IMR-90 (cell line): ENCODE results near the gene ACY1. TPM values are rescaled to one million over a fixed set of nuclear protein-coding genes. Genes with fewer than 3 reads are reported as not detected.

Experiments used
- ATAC-seq: fragments of 200-7000 bp; cut with Tn5 transposase; 2 replicates; pipeline ENCODE4 v1.9.1; 2020; ENCODE audit warnings: low read depth, mild to moderate bottlenecking, moderate library complexity
- BruUV-seq: library from RNA; stranded (reverse); fragments of 400-500 nt; replicated peaks from 2 replicates; lab custom pipeline; 2021; lab: Mats Ljungman, UMichigan
- CTCF ChIA-PET: fragments of 300-600 bp; formaldehyde crosslinking; extraction: SDS; loops from one replicate; lab custom pipeline; 2021; ENCODE audit warnings: antibody characterized with exemption; lab: Yijun Ruan, JAX
- POLR2A ChIA-PET: fragments of 300-600 bp; sonication (Branson Sonifier 250); formaldehyde crosslinking; loops from one replicate; lab custom pipeline; 2022; ENCODE audit warnings: antibody characterized with exemption; ENCODE audit not compliant: unreplicated experiment; lab: Charles Lee
- DNase-seq: peaks from one replicate; pipeline ENCODE4 v3.0.0; 2013
- H2AFZ ChIP-seq: replicated peaks from 2 replicates; pipeline ENCODE3; 2013; ENCODE audit warnings: low read length, mild to moderate bottlenecking; ENCODE audit not compliant: poor library complexity
- H2AK5ac ChIP-seq: 2 replicates; pipeline ENCODE4 v1.6.1; 2013; ENCODE audit warnings: low read depth, low read length, inconsistent platforms
- H2AK9ac ChIP-seq: replicated peaks from 2 replicates; pipeline ENCODE3; 2013; ENCODE audit warnings: mild to moderate bottlenecking, low read depth, low read length, moderate library complexity; ENCODE audit not compliant: poor library complexity
- H2BK120ac ChIP-seq: 2 replicates; pipeline ENCODE4 v1.6.1; 2013; ENCODE audit warnings: low read depth, low read length, inconsistent platforms
- H2BK15ac ChIP-seq: 3 replicates; pipeline ENCODE4 v1.6.1; 2013; ENCODE audit warnings: low read depth, low read length, inconsistent platforms
- H2BK20ac ChIP-seq: 2 replicates; pipeline ENCODE4 v1.6.1; 2013; ENCODE audit warnings: low read depth, mild to moderate bottlenecking, inconsistent platforms, low read length, moderate library complexity
- H2BK5ac ChIP-seq: 2 replicates; pipeline ENCODE4 v1.6.1; 2013; ENCODE audit warnings: mild to moderate bottlenecking, low read depth, low read length, inconsistent platforms; ENCODE audit not compliant: poor library complexity, severe bottlenecking
- H3K14ac ChIP-seq: replicated peaks from 2 replicates; pipeline ENCODE4 v1.6.1; 2013; ENCODE audit warnings: low read depth, low read length, inconsistent platforms
- H3K18ac ChIP-seq: 2 replicates; pipeline ENCODE4 v1.6.1; 2013; ENCODE audit warnings: low read depth, low read length, control low read depth
- H3K23ac ChIP-seq: 2 replicates; pipeline ENCODE4 v1.6.1; 2013; ENCODE audit warnings: low read depth, low read length, inconsistent platforms
- H3K27ac ChIP-seq: 2 replicates; pipeline ENCODE4 v1.5.1; 2013; ENCODE audit warnings: mild to moderate bottlenecking, control low read depth, low read length; ENCODE audit not compliant: insufficient read depth
- H3K27me3 ChIP-seq: 2 replicates; pipeline ENCODE4 v1.6.1; 2013; ENCODE audit warnings: low read length; ENCODE audit not compliant: control insufficient read depth, insufficient read depth
- H3K36me3 ChIP-seq: 2 replicates; pipeline ENCODE4 v1.6.1; 2013; ENCODE audit warnings: low read length, mixed read lengths; ENCODE audit not compliant: control insufficient read depth, insufficient read depth
- H3K4ac ChIP-seq: 2 replicates; pipeline ENCODE4 v1.6.1; 2013; ENCODE audit warnings: low read depth, low read length, inconsistent platforms
- H3K4me1 ChIP-seq: 2 replicates; pipeline ENCODE4 v1.6.1; 2013; ENCODE audit warnings: low read length, mixed read lengths; ENCODE audit not compliant: control insufficient read depth, insufficient read depth
- H3K4me2 ChIP-seq: 2 replicates; pipeline ENCODE4 v1.6.1; 2013; ENCODE audit warnings: low read depth, mild to moderate bottlenecking, control low read depth, low read length, moderate library complexity
- H3K4me3 ChIP-seq: 2 replicates; pipeline ENCODE4 v1.5.1; 2013; ENCODE audit warnings: low read depth, mild to moderate bottlenecking, control low read depth, low read length, moderate library complexity; ENCODE audit not compliant: insufficient read depth
- H3K56ac ChIP-seq: 2 replicates; pipeline ENCODE4 v1.6.1; 2013; ENCODE audit warnings: low read length, inconsistent platforms; ENCODE audit not compliant: insufficient read depth; ENCODE audit errors: extremely low read depth
- H3K79me1 ChIP-seq, 2 experiments: 2 replicates each; pipeline ENCODE4 v1.6.1; 2013; ENCODE audit warnings: low read length in 2 of 2, inconsistent platforms in 1 of 2, low read depth in 1 of 2
- H3K9ac ChIP-seq: 2 replicates; pipeline ENCODE4 v1.6.1; 2013; ENCODE audit warnings: low read depth, low read length, control low read depth
- H3K9me1 ChIP-seq: 2 replicates; pipeline ENCODE4 v1.6.1; 2013; ENCODE audit warnings: low read length, inconsistent platforms; ENCODE audit not compliant: insufficient read depth
- H3K9me3 ChIP-seq: 2 replicates; pipeline ENCODE4 v1.6.1; 2013; ENCODE audit warnings: low read length; ENCODE audit not compliant: control insufficient read depth, insufficient read depth
- H4K20me1 ChIP-seq: 2 replicates; pipeline ENCODE4 v1.6.1; 2013; ENCODE audit warnings: low read length, inconsistent platforms; ENCODE audit not compliant: insufficient read depth
- H4K5ac ChIP-seq: 2 replicates; pipeline ENCODE4 v1.6.1; 2013; ENCODE audit warnings: mild to moderate bottlenecking, low read depth, low read length, control low read depth
- H4K8ac ChIP-seq, 2 experiments: 2 replicates each; pipeline ENCODE4 v1.6.1; 2013; ENCODE audit warnings: low read depth in 2 of 2, low read length in 2 of 2, control low read depth in 1 of 2, inconsistent platforms in 1 of 2
- H4K91ac ChIP-seq: 2 replicates; pipeline ENCODE4 v1.6.1; 2013; ENCODE audit warnings: low read depth, low read length, inconsistent platforms; ENCODE audit not compliant: insufficient read depth
- CTCF ChIP-seq: conservative IDR thresholded peaks from 2 replicates; pipeline ENCODE4 v1.5.1; 2012; ENCODE audit warnings: mild to moderate bottlenecking, low read depth, low read length, improper control_type of control experiment
- MAZ ChIP-seq: IDR thresholded peaks from 2 replicates; pipeline ENCODE4 v1.6.1; 2012; ENCODE audit warnings: low read depth, mild to moderate bottlenecking, low read length, improper control_type of control experiment, moderate library complexity, borderline replicate concordance
- USF2 ChIP-seq: fragments of 150-350 bp; IDR thresholded peaks from 2 replicates; pipeline ENCODE4 v1.6.1; 2017; ENCODE audit warnings: mild to moderate bottlenecking, antibody characterized with exemption, low read length, low read depth
- WGBS, 2 experiments: methylation state at CpG; one replicate each; pipeline versions ENCODE4 v1.1.5 to v1.1.7; 2013; ENCODE audit warnings: missing lambda C conversion rate in 2 of 2; ENCODE audit not compliant: insufficient read length in 1 of 2; ENCODE audit errors: extremely low coverage in 2 of 2; 5-methylcytosine and 5-hydroxymethylcytosine counted together
- dilution Hi-C: fragments of 300-500 bp; cut with HindIII; formaldehyde crosslinking; loops from one replicate; pipeline ENCODE4 v1.14.3; 2018; ENCODE audit warnings: low sequenced_read_pairs; ENCODE audit not compliant: unreplicated experiment
- in situ Hi-C: fragments of 300-500 bp; cut with MboI; formaldehyde crosslinking; loops from 3 replicates; pipeline ENCODE4 v1.14.3; 2019; ENCODE audit warnings: low sequenced_read_pairs, inconsistent platforms, mixed read lengths
- intact Hi-C: fragments of 100-400 bp; cut with micrococcal nuclease; formaldehyde crosslinking; loops from 2 replicates; pipeline ENCODE4 v1.10.0; 2022
- polyA plus RNA-seq, 3 experiments: library from polyadenylated mRNA; depleted of rRNA; stranded (reverse); fragments of >200 nt; gene quantifications; 2 replicates each; pipeline ENCODE4 v1.2.3, GENCODE V29; 2012; ENCODE audit warnings: low replicate concordance in 1 of 3
- total RNA-seq: library from RNA; depleted of rRNA; stranded (reverse); fragments of >200 nt; gene quantifications from 2 replicates; pipeline ENCODE4 v1.2.3, GENCODE V29; 2012

The ACY1 gene
- total and polyA plus RNA-seq, 2 of the 4 experiments (the other 2 are of a cell fraction) = 22.0 to 47.1 TPM

GRCh38 chr3:51975852-51976549 lies 7.3 kb upstream of the ACY1 start:
- Histone ChIP-seq H2BK15ac (no peak overlapping the region), H2AFZ (peak overlapping the region; percentile 97), H4K20me1 (peaks cover 4% of the 10 kb centered on the region; the same call in 1 of the 2 replicates), H3K4me1 (peaks cover 13% of the 10 kb centered on the region), H3K9ac (no peak overlapping the region), H3K9me1 (peaks cover 12% of the 10 kb centered on the region), H3K4ac (no peak overlapping the region), H2BK120ac (no peak overlapping the region), H3K56ac (no peak overlapping the region), H4K8ac (no peak overlapping the region; a peak in 1 of 4 replicates), H3K23ac (no peak overlapping the region; the same call in 1 of the 2 replicates), H3K9me3 (no peaks in the 10 kb centered on the region), H3K14ac (no peak overlapping the region), H4K5ac (no peak overlapping the region), H3K27me3 (no peaks in the 10 kb centered on the region), H2BK5ac (no peak overlapping the region), H3K79me1 (peaks cover 10 to 38% of the 10 kb centered on the region in 2 experiments; a peak in 3 of 4 replicates), H4K91ac (no peak overlapping the region), H2BK20ac (no peak overlapping the region), H2AK5ac (no peak overlapping the region), H3K36me3 (no peaks in the 10 kb centered on the region), H3K4me3 (no peak overlapping the region), H3K27ac (no peak overlapping the region), H3K18ac (no peak overlapping the region), H2AK9ac (peak overlapping the region; percentile 23), H3K4me2 (peak overlapping the region; percentile 86)
- TF ChIP-seq USF2 (no peak), MAZ (peak; percentile 42; the same call in 1 of the 2 replicates), CTCF (peak; percentile 19; the same call in 1 of the 2 replicates)
- WGBS, 2 experiments = 36% methylated on average over 20 of the region's 46 CpGs; no CpG with 5 or more reads in 1 of the 2 experiments
- in situ Hi-C loops (no loop called here), intact Hi-C loops (no loop called here), dilution Hi-C loops (no loop called here)
- BruUV-seq = no TSS peak
- DNase-seq = peak; percentile 64
- ChIA-PET POLR2A (no interaction called here), CTCF (no interaction called here)
- 0 out of 2 replicates have a peak, but pooled peaks have one; percentile 6 for ATAC-seq
